HepG2 (cell line): ENCODE data around the gene PRMT5. TPM values are rescaled to one million over a fixed set of nuclear protein-coding genes. Genes with fewer than 3 reads are reported as not detected.

Experiments
- CENPT ChIP-seq: sonication (generic); formaldehyde crosslinking; IDR thresholded peaks from 2 replicates; pipeline ENCODE4 v1.8.0; 2022; ENCODE audit warnings: low read depth, mild to moderate bottlenecking, moderate library complexity, missing genetic modification reagents
- CTCF ChIP-seq: sonication (generic); formaldehyde crosslinking; IDR thresholded peaks from 2 replicates; pipeline ENCODE4 v1.5.0; 2020; ENCODE audit warnings: mild to moderate bottlenecking, missing genetic modification reagents, moderate library complexity
- HBP1 ChIP-seq: IDR thresholded peaks from 2 replicates; pipeline ENCODE4 v1.6.1; 2016; ENCODE audit warnings: low read depth, control low read depth
- IKZF4 ChIP-seq: sonication (generic); formaldehyde crosslinking; IDR thresholded peaks from 2 replicates; pipeline ENCODE4 v1.5.1; 2020; ENCODE audit warnings: borderline replicate concordance, mild to moderate bottlenecking, low read depth, missing genetic modification reagents; ENCODE audit errors: not compliant biosample characterization
- JDP2 ChIP-seq: sonication (generic); formaldehyde crosslinking; IDR thresholded peaks from 2 replicates; pipeline ENCODE4 v1.8.1; 2022; ENCODE audit warnings: missing genetic modification reagents, borderline replicate concordance
- NAIF1 ChIP-seq: sonication (generic); formaldehyde crosslinking; IDR thresholded peaks from 2 replicates; pipeline ENCODE4 v1.5.0; 2020; ENCODE audit warnings: mild to moderate bottlenecking, missing genetic modification reagents, borderline replicate concordance
- NR2F2 ChIP-seq: IDR thresholded peaks from 2 replicates; pipeline ENCODE4 v1.6.1; 2012; ENCODE audit warnings: low read depth, inconsistent platforms, borderline replicate concordance
- ZBTB34 ChIP-seq: sonication (generic); formaldehyde crosslinking; IDR thresholded peaks from 2 replicates; pipeline ENCODE4 v1.8.0; 2022; ENCODE audit warnings: mild to moderate bottlenecking, missing genetic modification reagents
- ZBTB4 ChIP-seq: sonication (generic); formaldehyde crosslinking; IDR thresholded peaks from 2 replicates; pipeline ENCODE4 v1.4.0; 2020; ENCODE audit warnings: missing genetic modification reagents, mild to moderate bottlenecking, borderline replicate concordance
- ZNF282 ChIP-seq: fragments of 450-650 bp; IDR thresholded peaks from 2 replicates; pipeline ENCODE4 v1.6.1; 2018; ENCODE audit not compliant: partially characterized antibody
- ZNF383 ChIP-seq: sonication (generic); formaldehyde crosslinking; IDR thresholded peaks from 2 replicates; pipeline ENCODE4 v1.4.0; 2020; ENCODE audit warnings: missing genetic modification reagents, mild to moderate bottlenecking, borderline replicate concordance
- ZNF496 ChIP-seq: sonication (generic); formaldehyde crosslinking; IDR thresholded peaks from 2 replicates; pipeline ENCODE4 v1.8.1; 2023; ENCODE audit warnings: mild to moderate bottlenecking, moderate library complexity, missing genetic modification reagents; ENCODE audit not compliant: insufficient replicate concordance
- ZNF501 ChIP-seq: sonication (generic); formaldehyde crosslinking; IDR thresholded peaks from 2 replicates; pipeline ENCODE4 v1.5.1; 2020; ENCODE audit warnings: mild to moderate bottlenecking, moderate library complexity, missing genetic modification reagents
- ZNF670 ChIP-seq: sonication (generic); formaldehyde crosslinking; IDR thresholded peaks from 2 replicates; pipeline ENCODE4 v1.8.0; 2022; ENCODE audit warnings: mild to moderate bottlenecking, missing genetic modification reagents, borderline replicate concordance
- ZNF800 ChIP-seq: sonication (generic); formaldehyde crosslinking; IDR thresholded peaks from 2 replicates; pipeline ENCODE4 v1.4.0; 2020; ENCODE audit warnings: missing genetic modification reagents
- ZSCAN30 ChIP-seq: sonication (generic); formaldehyde crosslinking; IDR thresholded peaks from 2 replicates; pipeline ENCODE4 v1.5.0; 2020; ENCODE audit warnings: mild to moderate bottlenecking, missing genetic modification reagents
- polyA plus RNA-seq, 8 experiments: library from polyadenylated mRNA; depleted of rRNA in 3 of 8; stranded (reverse) in 7 of 8; unstranded in 1 of 8; fragments of >200 nt; fragmentation: Illumina TruSeq in 4 of 8; extraction: Trizol in 4 of 8; gene quantifications; 2 replicates each; pipeline versions ENCODE4 v1.2.1 to v1.2.3, GENCODE V29; 2011 to 2016; ENCODE audit warnings: low read depth in 4 of 8, missing spikeins in 1 of 8, mixed read lengths in 1 of 8; ENCODE audit not compliant: insufficient read depth in 1 of 8
- total RNA-seq, 5 experiments: library from RNA; depleted of rRNA; stranded (reverse); fragments of >200 nt; fragmentation: Illumina TruSeq; extraction: Trizol; gene quantifications; 2 replicates each; pipeline ENCODE4 v1.2.3, GENCODE V29; 2016; ENCODE audit warnings: low read depth in 1 of 5
- TF ChIP-seq, protein P1 (sequence below): sonication (generic); formaldehyde crosslinking; conservative IDR thresholded peaks from 2 replicates; pipeline ENCODE4 v1.4.0; 2020; ENCODE audit warnings: missing genetic modification reagents

The PRMT5 gene
- total and polyA plus RNA-seq, 2 of the 13 experiments (the other 11 are each of a cell fraction or from before 2014, with no cell fraction given) = 210 to 354 TPM

- TF ChIP-seq ZBTB4 (CRISPR knock-in tag) (no peak; the same call in 1 of the 2 replicates), ZNF383 (no peak), ZNF800 (CRISPR knock-in tag) (no peak), ZNF501 (peak; percentile 93), ZBTB34 (CRISPR knock-in tag) (no peak), NAIF1 (CRISPR knock-in tag) (no peak), JDP2 (CRISPR knock-in tag) (0 out of 2 replicates have a peak, but pooled peaks have one; percentile 13), ZSCAN30 (CRISPR knock-in tag) (peak; percentile 56), HBP1 (no peak), NR2F2 (no peak), CTCF (CRISPR knock-in tag) (no peak), ZNF496 (CRISPR knock-in tag) (no peak), IKZF4 (CRISPR knock-in tag) (peak; percentile 3), ZNF670 (CRISPR knock-in tag) (peak; percentile 22), ZNF282 (no peak), CENPT (CRISPR knock-in tag) (no peak; the same call in 1 of the 2 replicates)
- TF ChIP-seq, protein P1, sequence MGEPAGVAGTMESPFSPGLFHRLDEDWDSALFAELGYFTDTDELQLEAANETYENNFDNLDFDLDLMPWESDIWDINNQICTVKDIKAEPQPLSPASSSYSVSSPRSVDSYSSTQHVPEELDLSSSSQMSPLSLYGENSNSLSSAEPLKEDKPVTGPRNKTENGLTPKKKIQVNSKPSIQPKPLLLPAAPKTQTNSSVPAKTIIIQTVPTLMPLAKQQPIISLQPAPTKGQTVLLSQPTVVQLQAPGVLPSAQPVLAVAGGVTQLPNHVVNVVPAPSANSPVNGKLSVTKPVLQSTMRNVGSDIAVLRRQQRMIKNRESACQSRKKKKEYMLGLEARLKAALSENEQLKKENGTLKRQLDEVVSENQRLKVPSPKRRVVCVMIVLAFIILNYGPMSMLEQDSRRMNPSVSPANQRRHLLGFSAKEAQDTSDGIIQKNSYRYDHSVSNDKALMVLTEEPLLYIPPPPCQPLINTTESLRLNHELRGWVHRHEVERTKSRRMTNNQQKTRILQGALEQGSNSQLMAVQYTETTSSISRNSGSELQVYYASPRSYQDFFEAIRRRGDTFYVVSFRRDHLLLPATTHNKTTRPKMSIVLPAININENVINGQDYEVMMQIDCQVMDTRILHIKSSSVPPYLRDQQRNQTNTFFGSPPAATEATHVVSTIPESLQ = no peak
Observed at GRCh38 chr14:22929961-22930364, 787 bp upstream of the PRMT5 start (continued).
